Astrocyte of the spinal cord (primary cell): ENCODE data around the gene TIPIN.

Experiments
- DNase-seq: peaks from one replicate; pipeline ENCODE4 v3.0.0; 2011; ENCODE audit warnings: low read depth, low spot score
- H3K4me3 ChIP-seq: 2 replicates; pipeline ENCODE4 v1.5.1; 2011; ENCODE audit warnings: low read depth, mild to moderate bottlenecking, low read length, moderate library complexity
- in situ Hi-C: cut with HindIII; loops from 2 replicates; pipeline ENCODE4 v1.10.0; 2017; ENCODE audit warnings: low sequenced_read_pairs
- TF ChIP-seq, protein P1 (sequence below): IDR thresholded peaks from 2 replicates; pipeline ENCODE4 v1.5.1; 2012; ENCODE audit warnings: low read depth, mild to moderate bottlenecking, low read length, inconsistent platforms

Gene TIPIN

DNA sequence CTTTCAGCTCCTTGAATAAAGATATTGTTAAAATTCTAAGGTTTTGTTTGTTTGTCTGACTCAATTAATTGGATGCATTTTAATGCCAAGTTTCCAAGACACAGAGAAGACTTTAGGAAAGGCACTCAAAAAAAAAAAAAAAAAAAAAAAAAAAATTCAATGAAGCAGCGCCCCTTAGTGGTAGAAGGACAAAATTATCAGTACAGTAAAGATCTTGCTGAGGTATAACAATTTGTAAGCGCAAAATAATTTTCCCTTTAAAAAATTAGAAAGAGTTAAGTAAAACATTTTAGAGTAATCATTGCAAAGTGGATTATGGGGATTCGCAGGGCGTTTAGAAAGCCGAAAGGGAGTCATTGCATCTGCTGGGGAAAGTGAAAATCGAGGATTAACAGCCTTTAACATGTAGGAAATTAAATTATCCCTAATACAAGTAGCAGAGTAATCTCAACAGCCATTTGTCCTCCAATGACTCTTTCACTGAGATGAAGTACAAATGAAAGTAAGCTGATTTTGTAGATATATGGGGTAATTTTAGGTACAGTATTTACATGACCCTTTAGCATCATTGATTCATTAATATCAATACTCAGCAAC is 68.9 kb downstream of the TIPIN start:
- in situ Hi-C loops, result no loop called here
- no peak overlapping the region for H3K4me3 ChIP-seq
- peak; percentile 54 for DNase-seq
- TF ChIP-seq, protein P1, sequence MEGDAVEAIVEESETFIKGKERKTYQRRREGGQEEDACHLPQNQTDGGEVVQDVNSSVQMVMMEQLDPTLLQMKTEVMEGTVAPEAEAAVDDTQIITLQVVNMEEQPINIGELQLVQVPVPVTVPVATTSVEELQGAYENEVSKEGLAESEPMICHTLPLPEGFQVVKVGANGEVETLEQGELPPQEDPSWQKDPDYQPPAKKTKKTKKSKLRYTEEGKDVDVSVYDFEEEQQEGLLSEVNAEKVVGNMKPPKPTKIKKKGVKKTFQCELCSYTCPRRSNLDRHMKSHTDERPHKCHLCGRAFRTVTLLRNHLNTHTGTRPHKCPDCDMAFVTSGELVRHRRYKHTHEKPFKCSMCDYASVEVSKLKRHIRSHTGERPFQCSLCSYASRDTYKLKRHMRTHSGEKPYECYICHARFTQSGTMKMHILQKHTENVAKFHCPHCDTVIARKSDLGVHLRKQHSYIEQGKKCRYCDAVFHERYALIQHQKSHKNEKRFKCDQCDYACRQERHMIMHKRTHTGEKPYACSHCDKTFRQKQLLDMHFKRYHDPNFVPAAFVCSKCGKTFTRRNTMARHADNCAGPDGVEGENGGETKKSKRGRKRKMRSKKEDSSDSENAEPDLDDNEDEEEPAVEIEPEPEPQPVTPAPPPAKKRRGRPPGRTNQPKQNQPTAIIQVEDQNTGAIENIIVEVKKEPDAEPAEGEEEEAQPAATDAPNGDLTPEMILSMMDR, result peak; percentile 57
